ENCODE results near the gene CXCR4.

The CXCR4 gene

GRCh38 chr2:136069773-136070172 is 48.2 kb downstream of the CXCR4 start:
- no peak for TF ChIP-seq EZH2 (IDR thresholded peaks at IDR 0.05; ENCODE audit: borderline replicate concordance, low read depth, low read length, severe bottlenecking)
- TF ChIP-seq CTCF (IDR thresholded peaks at IDR 0.05; ENCODE audit: borderline replicate concordance, extremely low read depth, low read length, poor library complexity, severe bottlenecking) = no peak
- Histone ChIP-seq H2AFZ (ENCODE audit: low read depth, low read length) (no peak overlapping the region), H3K4me2 (ENCODE audit: insufficient read depth, low read length) (no peak overlapping the region), H3K9ac (ENCODE audit: low read depth, low read length) (no peak overlapping the region), H3K27ac (ENCODE audit: low read length) (no peak overlapping the region), H3K4me1 (ENCODE audit: insufficient read depth, low read length) (peaks cover 17% of the 10 kb centered on the region), H3K79me2 (ENCODE audit: insufficient read depth, low read length) (no peaks in the 10 kb centered on the region), H3K27me3 (ENCODE audit: insufficient read depth, low read length, poor library complexity) (no peaks in the 10 kb centered on the region), H3K4me3 (ENCODE audit: low read depth in 1 of 2, low read length in 2 of 2) (no peak overlapping the region), H3K36me3 (ENCODE audit: insufficient read depth, low read length) (no peaks in the 10 kb centered on the region), H3K9me3 (ENCODE audit: insufficient read depth, low read length, severe bottlenecking) (no peaks in the 10 kb centered on the region), H4K20me1 (ENCODE audit: insufficient read depth, low read length) (no peaks in the 10 kb centered on the region)
- DNase-seq (no peak), ATAC-seq (ENCODE audit: insufficient read depth, low read depth) (no peak)

- Histone ChIP-seq H3K4me1 (ENCODE audit: insufficient read depth, low read length) (peaks cover 17% of the 10 kb centered on the region), H2AFZ (ENCODE audit: low read depth, low read length) (no peak overlapping the region), H3K36me3 (ENCODE audit: insufficient read depth, low read length) (no peaks in the 10 kb centered on the region), H4K20me1 (ENCODE audit: insufficient read depth, low read length) (no peaks in the 10 kb centered on the region), H3K4me3 (ENCODE audit: low read depth in 1 of 2, low read length in 2 of 2) (no peak overlapping the region), H3K9me3 (ENCODE audit: insufficient read depth, low read length, severe bottlenecking) (no peaks in the 10 kb centered on the region), H3K79me2 (ENCODE audit: insufficient read depth, low read length) (no peaks in the 10 kb centered on the region), H3K9ac (ENCODE audit: low read depth, low read length) (no peak overlapping the region), H3K4me2 (ENCODE audit: insufficient read depth, low read length) (no peak overlapping the region), H3K27me3 (ENCODE audit: insufficient read depth, low read length, poor library complexity) (no peaks in the 10 kb centered on the region), H3K27ac (ENCODE audit: low read length) (no peak overlapping the region)
- DNase-seq (no peak), ATAC-seq (ENCODE audit: insufficient read depth, low read depth) (no peak)
- no peak for TF ChIP-seq CTCF (IDR thresholded peaks at IDR 0.05; ENCODE audit: borderline replicate concordance, extremely low read depth, low read length, poor library complexity, severe bottlenecking)
- TF ChIP-seq EZH2 (IDR thresholded peaks at IDR 0.05; ENCODE audit: borderline replicate concordance, low read depth, low read length, severe bottlenecking) = no peak
Observed at GRCh38 chr2:136068581-136069227, 49.2 kb downstream of the CXCR4 start.

GRCh38 chr2:136067897-136068580 is 49.9 kb downstream of the CXCR4 start:
- no peak overlapping the region for H3K9ac ChIP-seq (ENCODE audit: low read depth, low read length)
- TF ChIP-seq EZH2 (IDR thresholded peaks at IDR 0.05; ENCODE audit: borderline replicate concordance, low read depth, low read length, severe bottlenecking) = no peak
- TF ChIP-seq CTCF (IDR thresholded peaks at IDR 0.05; ENCODE audit: borderline replicate concordance, extremely low read depth, low read length, poor library complexity, severe bottlenecking) = no peak
- H3K79me2 ChIP-seq (ENCODE audit: insufficient read depth, low read length) = no peaks in the 10 kb centered on the region
- no peak overlapping the region for H2AFZ ChIP-seq (ENCODE audit: low read depth, low read length)
- H3K36me3 ChIP-seq (ENCODE audit: insufficient read depth, low read length) = no peaks in the 10 kb centered on the region
- no peak overlapping the region for H3K27ac ChIP-seq (ENCODE audit: low read length)
- ATAC-seq (ENCODE audit: insufficient read depth, low read depth) (no peak), DNase-seq (no peak)
- H4K20me1 ChIP-seq (ENCODE audit: insufficient read depth, low read length) = no peaks in the 10 kb centered on the region
- H3K9me3 ChIP-seq (ENCODE audit: insufficient read depth, low read length, severe bottlenecking) = no peaks in the 10 kb centered on the region
- H3K4me3 ChIP-seq (ENCODE audit: low read depth in 1 of 2, low read length in 2 of 2) = no peak overlapping the region
- no peak overlapping the region for H3K4me2 ChIP-seq (ENCODE audit: insufficient read depth, low read length)
- H3K27me3 ChIP-seq (ENCODE audit: insufficient read depth, low read length, poor library complexity) = no peaks in the 10 kb centered on the region
- peaks cover 17% of the 10 kb centered on the region for H3K4me1 ChIP-seq (ENCODE audit: insufficient read depth, low read length)

Data from DND-41 (cell line).